ENCODE measurements around the gene LRMDA. TPM values are rescaled to one million over a fixed set of nuclear protein-coding genes. Genes with fewer than 3 reads are reported as not detected.

Gene LRMDA
- total and polyA plus RNA-seq, 2 of the 13 experiments (the other 11 are each of a cell fraction or from before 2014, with no cell fraction given) = 13.4 to 22.0 TPM

DNA sequence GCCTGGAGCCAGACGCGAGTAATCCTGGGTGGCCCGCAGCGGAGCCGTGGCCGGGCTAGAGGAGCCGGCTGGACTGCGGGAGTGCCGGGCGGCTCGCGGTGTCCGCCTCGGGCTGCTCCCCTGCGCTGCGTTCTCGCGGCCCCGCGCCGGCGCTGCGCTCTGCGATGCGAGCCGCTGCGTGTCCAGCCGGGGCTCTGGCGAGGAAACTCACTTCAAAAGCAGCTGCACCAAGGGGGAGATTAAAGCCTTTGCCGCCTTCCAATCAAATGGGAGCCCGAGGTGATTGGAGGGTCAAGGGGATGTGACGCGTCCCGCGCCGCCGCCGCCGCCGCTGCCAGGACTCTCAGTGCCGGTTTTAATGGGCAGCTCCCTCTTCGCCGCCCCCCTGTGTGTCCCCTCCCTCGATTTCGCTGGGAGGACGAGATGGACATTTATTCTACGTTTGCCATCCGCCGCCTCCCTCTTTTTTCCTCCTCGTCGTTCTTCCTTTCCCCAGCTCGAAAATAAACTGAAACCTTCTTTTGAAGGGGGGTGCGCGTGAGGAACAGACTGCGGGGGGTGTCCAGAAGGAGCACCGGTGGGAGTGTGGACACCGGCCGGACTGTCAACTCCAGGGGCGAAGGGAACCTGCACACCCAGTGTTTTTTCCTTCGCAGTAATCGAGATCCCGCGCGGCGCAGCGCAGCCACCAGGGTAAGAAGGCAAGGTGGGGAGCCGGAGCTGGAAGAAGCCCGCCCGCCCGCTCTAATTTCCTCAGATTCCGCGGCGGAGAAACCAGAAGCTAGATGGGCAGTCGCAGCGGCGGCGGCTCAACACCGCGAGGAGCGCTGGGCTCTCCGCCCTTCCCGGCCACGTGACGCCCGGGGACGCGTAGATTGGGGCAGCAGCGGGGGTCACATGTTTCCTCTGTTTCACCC is 29.6 kb upstream of the LRMDA start, which contains the start of gene ZNF503 (continued):
- TF ChIP-seq, protein P1, sequence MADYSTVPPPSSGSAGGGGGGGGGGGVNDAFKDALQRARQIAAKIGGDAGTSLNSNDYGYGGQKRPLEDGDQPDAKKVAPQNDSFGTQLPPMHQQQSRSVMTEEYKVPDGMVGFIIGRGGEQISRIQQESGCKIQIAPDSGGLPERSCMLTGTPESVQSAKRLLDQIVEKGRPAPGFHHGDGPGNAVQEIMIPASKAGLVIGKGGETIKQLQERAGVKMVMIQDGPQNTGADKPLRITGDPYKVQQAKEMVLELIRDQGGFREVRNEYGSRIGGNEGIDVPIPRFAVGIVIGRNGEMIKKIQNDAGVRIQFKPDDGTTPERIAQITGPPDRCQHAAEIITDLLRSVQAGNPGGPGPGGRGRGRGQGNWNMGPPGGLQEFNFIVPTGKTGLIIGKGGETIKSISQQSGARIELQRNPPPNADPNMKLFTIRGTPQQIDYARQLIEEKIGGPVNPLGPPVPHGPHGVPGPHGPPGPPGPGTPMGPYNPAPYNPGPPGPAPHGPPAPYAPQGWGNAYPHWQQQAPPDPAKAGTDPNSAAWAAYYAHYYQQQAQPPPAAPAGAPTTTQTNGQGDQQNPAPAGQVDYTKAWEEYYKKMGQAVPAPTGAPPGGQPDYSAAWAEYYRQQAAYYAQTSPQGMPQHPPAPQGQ (CRISPR knock-in tag; IDR thresholded peaks at IDR 0.05; ENCODE audit: borderline replicate concordance) = no peak
- TF ChIP-seq PTBP1 (IDR thresholded peaks at IDR 0.05; ENCODE audit: low read depth, low read length, poor library complexity, severe bottlenecking) (peak; percentile 0), ZNF232 (CRISPR knock-in tag; IDR thresholded peaks at IDR 0.05; ENCODE audit: borderline replicate concordance) (no peak), ZNF572 (CRISPR knock-in tag; IDR thresholded peaks at IDR 0.05) (0 out of 2 replicates have a peak, but pooled peaks have one; percentile 42), ZNF768 (CRISPR knock-in tag; IDR thresholded peaks at IDR 0.05) (0 out of 2 replicates have a peak, but pooled peaks have one; percentile 15), SMAD1 (CRISPR knock-in tag; IDR thresholded peaks at IDR 0.05; ENCODE audit: borderline replicate concordance, low read depth) (0 out of 2 replicates have a peak, but pooled peaks have one; percentile 57), KDM5A (IDR thresholded peaks at IDR 0.05; ENCODE audit: borderline replicate concordance, low read length) (peak; percentile 72; the same call in 1 of the 2 replicates), ZNF607 (CRISPR knock-in tag; IDR thresholded peaks at IDR 0.05; ENCODE audit: borderline replicate concordance) (0 out of 2 replicates have a peak, but pooled peaks have one; percentile 34), FOXK1 (CRISPR knock-in tag; IDR thresholded peaks at IDR 0.05; ENCODE audit: borderline replicate concordance, low read depth) (peak; percentile 45; the same call in 1 of the 2 replicates), ZFP36L2 (CRISPR knock-in tag; IDR thresholded peaks at IDR 0.05) (no peak), MATR3 (CRISPR knock-in tag; IDR thresholded peaks at IDR 0.05) (no peak), FOXC1 (CRISPR knock-in tag; IDR thresholded peaks at IDR 0.05; ENCODE audit: borderline replicate concordance) (peak; percentile 61), ZNF143 (CRISPR knock-in tag; IDR thresholded peaks at IDR 0.05) (peak; percentile 54), ZNF614 (CRISPR knock-in tag; IDR thresholded peaks at IDR 0.05; ENCODE audit: borderline replicate concordance) (0 out of 2 replicates have a peak, but pooled peaks have one; percentile 42), ZNF253 (CRISPR knock-in tag; IDR thresholded peaks at IDR 0.05; ENCODE audit: borderline replicate concordance) (no peak), SALL1 (CRISPR knock-in tag; IDR thresholded peaks at IDR 0.05) (peak; percentile 74), ZNF282 (IDR thresholded peaks at IDR 0.05; ENCODE audit: partially characterized antibody) (no peak), SALL2 (CRISPR knock-in tag; IDR thresholded peaks at IDR 0.05) (peak; percentile 80; the same call in 1 of the 2 replicates), KLF16 (CRISPR knock-in tag; IDR thresholded peaks at IDR 0.05) (peak in 1 of 2 experiments; percentile 82; a peak in 2 of 4 replicates), PRPF4 (IDR thresholded peaks at IDR 0.05; ENCODE audit: low read depth, low read length, poor library complexity, severe bottlenecking) (no peak), NFKBIZ (CRISPR knock-in tag; IDR thresholded peaks at IDR 0.05) (no peak; the same call in 1 of the 2 replicates), HOXA3 (CRISPR knock-in tag; IDR thresholded peaks at IDR 0.05) (peak; percentile 78; the same call in 1 of the 2 replicates), GTF2F1 (IDR thresholded peaks at IDR 0.05; ENCODE audit: low read length) (peak; percentile 64; the same call in 1 of the 2 replicates), ZNF543 (CRISPR knock-in tag; IDR thresholded peaks at IDR 0.05) (peak; percentile 78)
- TF ChIP-seq, protein P2, sequence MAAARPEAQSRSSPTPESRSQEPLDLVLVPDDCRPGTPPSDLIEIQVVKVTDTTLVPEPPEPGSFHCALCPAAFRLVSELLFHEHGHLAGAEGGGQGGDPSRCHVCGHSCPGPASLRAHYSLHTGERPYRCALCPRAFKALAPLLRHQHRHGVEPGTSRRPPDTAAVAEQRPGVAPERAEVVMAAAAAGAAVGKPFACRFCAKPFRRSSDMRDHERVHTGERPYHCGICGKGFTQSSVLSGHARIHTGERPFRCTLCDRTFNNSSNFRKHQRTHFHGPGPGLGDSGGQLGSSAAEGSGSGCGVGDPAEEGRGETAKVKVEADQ (CRISPR knock-in tag; IDR thresholded peaks at IDR 0.05; ENCODE audit: borderline replicate concordance) = no peak
- TF ChIP-seq, protein P3, sequence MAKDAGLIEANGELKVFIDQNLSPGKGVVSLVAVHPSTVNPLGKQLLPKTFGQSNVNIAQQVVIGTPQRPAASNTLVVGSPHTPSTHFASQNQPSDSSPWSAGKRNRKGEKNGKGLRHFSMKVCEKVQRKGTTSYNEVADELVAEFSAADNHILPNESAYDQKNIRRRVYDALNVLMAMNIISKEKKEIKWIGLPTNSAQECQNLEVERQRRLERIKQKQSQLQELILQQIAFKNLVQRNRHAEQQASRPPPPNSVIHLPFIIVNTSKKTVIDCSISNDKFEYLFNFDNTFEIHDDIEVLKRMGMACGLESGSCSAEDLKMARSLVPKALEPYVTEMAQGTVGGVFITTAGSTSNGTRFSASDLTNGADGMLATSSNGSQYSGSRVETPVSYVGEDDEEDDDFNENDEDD (CRISPR knock-in tag; IDR thresholded peaks at IDR 0.05; ENCODE audit: borderline replicate concordance) = peak; percentile 72; the same call in 1 of the 2 replicates

Measured in HepG2 (cell line).